NCI-H524 treated with DMSO at 0.1 percent for 48 hours (cell line): Measurements from ENCODE around the gene KIF25.

Source experiments
- DNase-seq: peaks from one replicate; lab custom pipeline; 2025; lab: John Stamatoyannopoulos, UW

The KIF25 gene

GRCh38 chr6:168089186-168090063 is 92.0 kb downstream of the KIF25 start:
- no peak for DNase-seq

- no peak for DNase-seq
Observed at GRCh38 chr6:168090064-168090690, 92.7 kb downstream of the KIF25 start.

- no peak for DNase-seq
Observed at GRCh38 chr6:168090706-168091105, 93.2 kb downstream of the KIF25 start.

- DNase-seq: no peak
Observed at GRCh38 chr6:168091381-168092264, 94.2 kb downstream of the KIF25 start.

- no peak for DNase-seq
Observed at GRCh38 chr6:168092541-168092940, 95.1 kb downstream of the KIF25 start.

GRCh38 chr6:168093071-168093505 is 95.6 kb downstream of the KIF25 start:
- no peak for DNase-seq

- no peak for DNase-seq
Observed at GRCh38 chr6:168093634-168094033, 96.2 kb downstream of the KIF25 start.
